22Rv1 (cell line): ENCODE data around the gene SDF2L1.

Experiments
- H3K27ac ChIP-seq: fragments of 450-650 bp; 2 replicates; pipeline ENCODE4 v1.5.1; 2017
- ZFX ChIP-seq: fragments of 450-650 bp; IDR thresholded peaks from 2 replicates; pipeline ENCODE4 v1.6.1; 2017; ENCODE audit warnings: antibody characterized with exemption, borderline replicate concordance
- TF ChIP-seq, protein P1 (sequence below): fragments of 450-650 bp; IDR thresholded peaks from 2 replicates; pipeline ENCODE4 v1.5.1; 2017; ENCODE audit warnings: mild to moderate bottlenecking

The SDF2L1 gene

DNA sequence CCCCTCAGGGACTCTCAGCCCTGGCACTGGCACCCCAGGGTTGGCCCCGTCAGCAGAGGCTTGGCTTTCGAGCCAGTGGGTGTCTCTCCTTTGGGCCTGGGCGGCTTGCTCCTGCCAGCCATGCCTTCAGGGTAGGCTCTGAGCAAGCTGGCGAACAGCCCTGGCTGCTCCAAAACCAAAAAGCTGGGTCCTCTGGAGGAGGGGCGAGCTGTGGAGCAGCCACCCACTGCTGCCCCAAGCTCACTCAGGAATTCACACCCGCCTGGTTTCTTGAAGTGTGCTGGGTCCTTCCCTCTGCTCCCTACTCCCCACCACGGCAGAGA lies 18.5 kb upstream of the SDF2L1 start:
- TF ChIP-seq, protein P1, sequence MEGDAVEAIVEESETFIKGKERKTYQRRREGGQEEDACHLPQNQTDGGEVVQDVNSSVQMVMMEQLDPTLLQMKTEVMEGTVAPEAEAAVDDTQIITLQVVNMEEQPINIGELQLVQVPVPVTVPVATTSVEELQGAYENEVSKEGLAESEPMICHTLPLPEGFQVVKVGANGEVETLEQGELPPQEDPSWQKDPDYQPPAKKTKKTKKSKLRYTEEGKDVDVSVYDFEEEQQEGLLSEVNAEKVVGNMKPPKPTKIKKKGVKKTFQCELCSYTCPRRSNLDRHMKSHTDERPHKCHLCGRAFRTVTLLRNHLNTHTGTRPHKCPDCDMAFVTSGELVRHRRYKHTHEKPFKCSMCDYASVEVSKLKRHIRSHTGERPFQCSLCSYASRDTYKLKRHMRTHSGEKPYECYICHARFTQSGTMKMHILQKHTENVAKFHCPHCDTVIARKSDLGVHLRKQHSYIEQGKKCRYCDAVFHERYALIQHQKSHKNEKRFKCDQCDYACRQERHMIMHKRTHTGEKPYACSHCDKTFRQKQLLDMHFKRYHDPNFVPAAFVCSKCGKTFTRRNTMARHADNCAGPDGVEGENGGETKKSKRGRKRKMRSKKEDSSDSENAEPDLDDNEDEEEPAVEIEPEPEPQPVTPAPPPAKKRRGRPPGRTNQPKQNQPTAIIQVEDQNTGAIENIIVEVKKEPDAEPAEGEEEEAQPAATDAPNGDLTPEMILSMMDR, result no peak
- TF ChIP-seq ZFX, result no peak
- H3K27ac ChIP-seq, result peak overlapping the region; percentile 89; the same call in 1 of the 2 replicates

DNA sequence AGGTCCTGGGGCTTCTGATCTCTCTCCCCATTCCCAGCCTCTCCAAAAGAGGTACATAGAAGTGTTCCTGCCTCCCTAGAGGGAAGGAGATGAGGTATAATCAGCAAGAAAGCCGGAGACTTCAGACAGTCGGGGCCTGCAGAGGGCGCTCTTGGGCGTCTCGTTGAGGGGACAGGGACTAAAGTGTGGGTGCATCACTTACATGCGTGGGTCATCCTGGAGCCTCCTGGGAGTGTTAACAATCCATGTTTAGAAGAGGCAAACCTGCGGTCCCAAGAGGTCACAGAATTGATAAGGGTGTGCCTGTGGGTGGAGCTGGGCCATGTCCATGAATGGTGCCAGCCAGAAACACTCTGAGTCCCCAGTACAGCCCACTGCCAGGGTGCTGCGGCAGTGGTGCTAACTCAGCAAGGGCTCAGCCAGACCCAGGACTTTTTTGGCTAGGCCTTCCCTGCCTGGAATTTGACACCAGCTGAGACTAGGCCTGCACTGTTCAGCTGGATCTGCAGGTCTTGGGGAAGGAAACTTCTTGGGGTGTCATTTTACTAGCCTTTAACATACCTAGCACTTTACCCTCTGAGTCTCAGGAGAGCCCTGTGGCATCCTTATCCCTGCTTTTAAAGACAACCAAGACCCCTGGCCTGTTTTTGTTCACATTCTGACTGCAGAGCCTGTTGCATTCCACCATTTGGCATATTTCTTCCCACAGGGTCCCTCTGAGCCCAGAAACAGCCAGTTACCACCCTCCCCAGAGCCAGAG lies 17.8 kb upstream of the SDF2L1 start:
- H3K27ac ChIP-seq, result peak overlapping the region; percentile 89

DNA sequence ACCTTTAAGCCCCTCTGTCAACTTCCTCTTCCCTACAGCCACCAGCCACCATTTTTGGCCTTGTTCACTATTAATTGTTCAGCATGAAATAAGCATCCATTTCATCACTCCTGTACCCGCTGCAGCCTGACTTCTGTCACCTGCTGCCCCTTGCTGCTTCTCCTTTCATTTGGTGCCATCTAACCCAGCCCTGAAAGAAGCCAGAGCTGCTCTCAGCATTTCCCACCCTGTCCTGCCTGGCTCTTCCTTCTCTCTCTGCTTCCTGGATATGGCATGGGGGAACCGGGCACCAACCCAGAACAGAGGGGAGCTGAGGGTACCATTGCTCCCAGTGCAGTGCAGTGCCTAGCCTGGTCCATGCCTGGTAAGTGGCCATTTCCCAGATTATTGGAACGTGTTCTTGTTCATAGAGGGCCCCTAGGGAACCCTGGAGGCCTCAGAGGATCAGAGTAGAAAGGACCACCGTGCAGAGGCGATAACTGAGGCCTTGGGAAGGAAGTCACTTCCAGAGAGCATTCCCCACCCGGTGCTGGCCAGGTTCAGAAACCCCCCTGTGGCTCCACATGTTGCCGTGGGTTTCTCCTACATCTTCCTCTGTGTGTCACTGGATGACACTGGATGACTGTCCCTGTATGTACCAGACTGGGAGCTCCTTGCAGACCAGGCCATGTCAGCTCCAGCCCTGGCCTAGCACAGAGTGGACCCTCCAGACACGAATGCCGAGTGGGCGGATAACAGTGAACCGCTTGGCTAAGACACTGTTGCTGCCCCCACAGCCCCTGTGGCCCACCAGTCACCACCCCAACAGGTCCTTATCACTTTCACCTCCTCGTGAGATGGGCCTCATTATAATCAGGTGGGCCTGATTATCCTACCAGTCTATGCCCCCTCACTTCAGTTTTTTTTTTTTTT lies 17.0 kb upstream of the SDF2L1 start:
- TF ChIP-seq, protein P1, result no peak
- TF ChIP-seq ZFX, result no peak
- peak overlapping the region; percentile 89 for H3K27ac ChIP-seq

More for the DNA sequence above, 17.8 kb upstream of the SDF2L1 start:
- no peak for TF ChIP-seq ZFX
- TF ChIP-seq, protein P1, result peak; percentile 78

DNA sequence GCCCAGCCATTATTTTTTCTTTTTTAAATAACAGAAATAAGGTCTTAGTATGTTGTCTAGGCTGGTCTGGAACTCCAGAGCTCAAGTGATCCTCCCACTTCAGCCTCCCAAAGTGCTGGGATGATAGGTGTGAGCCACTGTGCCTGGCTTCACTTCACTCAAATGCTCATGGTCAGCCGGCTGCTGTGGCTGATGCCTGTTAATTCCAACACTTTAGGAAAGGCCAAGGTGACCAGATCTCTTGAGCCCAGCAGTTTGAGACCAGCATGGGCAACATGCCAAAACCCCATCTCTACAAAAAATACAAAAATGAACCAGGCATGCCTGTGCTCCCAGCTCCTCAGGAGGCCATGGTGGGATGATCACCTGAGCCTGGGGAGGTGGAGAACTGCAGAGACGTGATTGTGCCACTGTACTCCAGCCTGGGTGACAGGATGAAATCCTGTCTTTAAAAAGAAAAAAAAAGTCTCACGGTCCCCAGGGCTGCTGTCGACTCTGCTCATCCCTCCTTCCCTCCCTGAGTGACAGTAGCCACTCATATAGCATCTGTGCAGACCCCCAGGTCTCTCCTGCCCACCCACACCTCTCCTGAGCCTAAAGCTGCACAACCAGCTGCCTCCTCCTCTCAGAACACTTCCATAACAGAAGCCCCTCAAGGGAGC lies 15.9 kb upstream of the SDF2L1 start:
- no peak for TF ChIP-seq ZFX
- TF ChIP-seq, protein P1, result no peak
- peak overlapping the region; percentile 89 for H3K27ac ChIP-seq

DNA sequence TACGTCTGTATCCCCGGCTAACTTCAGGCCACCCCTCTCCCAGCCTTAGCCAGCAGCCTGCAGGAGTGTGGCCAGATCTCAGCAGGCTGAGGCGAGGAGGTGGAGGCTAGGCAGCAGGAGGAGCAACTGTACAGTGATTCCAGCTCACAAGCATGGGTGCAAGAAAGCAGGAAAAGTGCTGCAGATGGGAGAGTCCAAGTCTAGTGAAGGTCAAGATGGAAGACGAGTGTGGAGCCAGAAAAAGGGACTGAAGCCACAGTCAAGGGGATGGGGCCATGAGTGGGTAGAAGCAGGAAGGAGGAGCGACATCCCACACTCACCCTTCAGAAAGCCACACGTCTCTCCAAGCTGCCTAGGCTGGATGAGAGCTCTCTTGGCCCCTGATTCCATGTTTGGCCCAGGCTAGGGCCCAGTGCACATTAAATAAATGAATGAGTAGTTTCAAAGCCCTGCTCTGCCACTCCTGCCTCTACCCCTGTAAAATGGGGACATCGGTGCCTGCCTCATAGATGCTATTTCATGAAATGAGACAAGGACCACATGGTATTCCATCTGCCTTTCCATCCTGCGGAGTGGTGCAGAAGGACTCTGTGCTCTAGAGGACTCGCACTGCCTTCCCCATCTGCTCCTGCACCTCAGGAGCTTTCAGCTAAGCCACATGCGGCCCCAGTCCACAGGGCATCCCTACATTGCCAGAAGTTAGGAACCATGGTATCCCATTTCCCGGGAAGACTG lies 15.2 kb upstream of the SDF2L1 start:
- H3K27ac ChIP-seq, result peak overlapping the region; percentile 89; the same call in 1 of the 2 replicates
- TF ChIP-seq, protein P1, result no peak
- no peak for TF ChIP-seq ZFX

DNA sequence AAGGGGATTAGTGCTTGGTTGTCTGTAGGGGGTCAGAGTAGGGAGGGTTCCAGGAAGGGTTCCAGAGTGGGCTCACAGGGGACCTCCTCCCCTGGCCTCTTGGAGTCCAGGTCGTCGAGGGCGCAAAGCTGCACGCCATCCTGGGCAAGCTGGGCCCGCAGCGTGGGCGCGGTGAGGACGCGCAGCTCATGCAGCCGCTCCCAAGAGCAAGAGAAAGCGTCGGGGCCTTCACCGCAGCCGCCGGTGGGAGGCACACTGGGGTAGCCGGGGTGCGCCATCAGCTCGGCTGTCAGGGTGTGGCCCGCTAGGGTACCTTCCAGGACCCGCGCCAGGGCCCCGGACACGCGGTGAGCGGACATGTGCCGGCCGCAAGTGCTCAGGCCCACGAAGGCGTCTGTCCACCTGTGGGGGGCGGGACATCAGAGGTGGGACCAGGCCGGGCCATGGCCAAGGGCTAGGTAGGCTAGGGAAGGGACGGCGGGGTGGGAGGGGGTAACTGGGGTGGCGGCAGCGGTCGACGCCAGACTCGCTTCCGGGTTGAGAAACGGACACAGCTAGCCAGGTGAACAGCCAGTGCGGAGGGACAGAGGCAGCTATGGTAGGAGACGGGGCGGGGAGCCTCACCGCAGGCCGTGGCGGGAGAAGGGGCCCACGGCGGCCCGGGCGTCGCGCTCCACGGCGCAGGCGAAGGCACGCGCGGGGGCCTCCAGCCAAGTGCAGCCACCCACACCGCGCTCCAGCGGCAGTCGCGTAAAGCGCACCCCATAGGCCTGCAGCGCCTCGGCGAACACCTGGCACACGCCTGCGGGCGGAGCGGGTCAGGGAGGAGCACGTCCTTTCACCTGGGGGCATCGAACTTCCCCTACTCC lies 13.5 kb upstream of the SDF2L1 start:
- H3K27ac ChIP-seq, result peak overlapping the region; percentile 89
- no peak for TF ChIP-seq ZFX
- TF ChIP-seq, protein P1, result no peak
